ENCODE measurements around the gene SMIM44. TPM values are rescaled to one million over a fixed set of nuclear protein-coding genes. Genes with fewer than 3 reads are reported as not detected.
"Not testable (repeated sequence)": the region's sequence is repeated elsewhere in the genome, so short reads cannot be mapped to it uniquely, and the experiment has no call there.

The SMIM44 gene
- total RNA-seq, 1 donor from 2014 or later, result not detected

DNA sequence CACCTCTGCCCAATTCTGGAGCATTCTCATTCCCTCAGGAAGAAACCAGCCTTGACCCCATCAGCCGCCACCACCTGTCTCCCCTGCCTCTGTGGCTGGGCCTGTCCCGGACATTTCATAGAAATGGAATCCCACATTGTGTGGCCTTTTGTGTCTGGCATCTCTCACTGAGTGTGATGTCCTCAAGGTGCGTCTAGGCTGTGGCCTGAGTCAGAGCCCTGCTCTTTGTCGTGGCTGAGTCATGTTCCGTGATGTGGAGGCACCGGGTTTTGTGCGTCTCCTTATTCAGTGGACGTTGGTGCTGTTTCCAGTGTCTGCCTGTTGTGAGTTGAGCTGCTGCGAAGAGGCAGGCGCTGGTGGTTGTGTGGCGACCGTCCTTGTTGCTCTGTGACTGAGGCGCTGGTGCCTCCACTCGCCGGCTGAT lies 26.3 kb upstream of the SMIM44 start:
- H3K4me1 Mint-ChIP-seq, result peaks cover 35% of the 10 kb centered on the region
- Histone ChIP-seq H2AFZ (replicated peaks) (no peak overlapping the region), H3K4me2 (no peak overlapping the region), H3K4me1 (peaks cover 12% of the 10 kb centered on the region), H4K20me1 (ENCODE audit: low read depth) (peaks cover 81% of the 10 kb centered on the region), H3K9ac (no peak overlapping the region), H3K27ac (no peak overlapping the region), H3K27me3 (no peaks in the 10 kb centered on the region), H3F3A (ENCODE audit: low read depth) (peaks cover 8% of the 10 kb centered on the region), H3K9me3 (ENCODE audit: low read depth) (no peaks in the 10 kb centered on the region), H3K36me3 (no peaks in the 10 kb centered on the region), H3K4me3 (no peak overlapping the region), H3K79me2 (ENCODE audit: low read depth) (peaks cover 82% of the 10 kb centered on the region)
- H3K27ac Mint-ChIP-seq, result no peak overlapping the region
- peaks cover 8% of the 10 kb centered on the region for H3K27me3 Mint-ChIP-seq (ENCODE audit: insufficient read depth, low read depth)
- DNase-seq (ENCODE audit: low spot score), result no peak
- H3K9me3 Mint-ChIP-seq, result no peaks in the 10 kb centered on the region
- H3K36me3 Mint-ChIP-seq, result peaks cover 10% of the 10 kb centered on the region
- TF ChIP-seq EZH2 (IDR thresholded peaks at IDR 0.05), result no peak
- TF ChIP-seq EZH2phosphoT487 (IDR thresholded peaks at IDR 0.05), result no peak
- TF ChIP-seq, protein P1, sequence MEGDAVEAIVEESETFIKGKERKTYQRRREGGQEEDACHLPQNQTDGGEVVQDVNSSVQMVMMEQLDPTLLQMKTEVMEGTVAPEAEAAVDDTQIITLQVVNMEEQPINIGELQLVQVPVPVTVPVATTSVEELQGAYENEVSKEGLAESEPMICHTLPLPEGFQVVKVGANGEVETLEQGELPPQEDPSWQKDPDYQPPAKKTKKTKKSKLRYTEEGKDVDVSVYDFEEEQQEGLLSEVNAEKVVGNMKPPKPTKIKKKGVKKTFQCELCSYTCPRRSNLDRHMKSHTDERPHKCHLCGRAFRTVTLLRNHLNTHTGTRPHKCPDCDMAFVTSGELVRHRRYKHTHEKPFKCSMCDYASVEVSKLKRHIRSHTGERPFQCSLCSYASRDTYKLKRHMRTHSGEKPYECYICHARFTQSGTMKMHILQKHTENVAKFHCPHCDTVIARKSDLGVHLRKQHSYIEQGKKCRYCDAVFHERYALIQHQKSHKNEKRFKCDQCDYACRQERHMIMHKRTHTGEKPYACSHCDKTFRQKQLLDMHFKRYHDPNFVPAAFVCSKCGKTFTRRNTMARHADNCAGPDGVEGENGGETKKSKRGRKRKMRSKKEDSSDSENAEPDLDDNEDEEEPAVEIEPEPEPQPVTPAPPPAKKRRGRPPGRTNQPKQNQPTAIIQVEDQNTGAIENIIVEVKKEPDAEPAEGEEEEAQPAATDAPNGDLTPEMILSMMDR (IDR thresholded peaks at IDR 0.05), result no peak
- H3K4me3 Mint-ChIP-seq, result peak overlapping the region; percentile 19

GRCh38 chr19:3508771-3509535 lies 25.7 kb upstream of the SMIM44 start:
- H3K4me3 ChIP-seq, result no peak overlapping the region
- H3K27ac Mint-ChIP-seq, result no peak overlapping the region
- H3K27me3 Mint-ChIP-seq (ENCODE audit: insufficient read depth, low read depth), result peaks cover 9% of the 10 kb centered on the region
- no peaks in the 10 kb centered on the region for H3K9me3 ChIP-seq (ENCODE audit: low read depth)
- no peaks in the 10 kb centered on the region for H3K36me3 ChIP-seq
- TF ChIP-seq, protein P1 (IDR thresholded peaks at IDR 0.05), result no peak
- no peak for TF ChIP-seq EZH2 (IDR thresholded peaks at IDR 0.05)
- no peak for TF ChIP-seq EZH2phosphoT487 (IDR thresholded peaks at IDR 0.05)
- no peak for DNase-seq (ENCODE audit: low spot score)
- peaks cover 8% of the 10 kb centered on the region for H3F3A ChIP-seq (ENCODE audit: low read depth)
- H4K20me1 ChIP-seq (ENCODE audit: low read depth), result peaks cover 74% of the 10 kb centered on the region
- no peak overlapping the region for H3K4me2 ChIP-seq
- H3K27me3 ChIP-seq, result no peaks in the 10 kb centered on the region
- no peak overlapping the region for H3K27ac ChIP-seq
- peak overlapping the region; percentile 19 for H3K4me3 Mint-ChIP-seq
- peaks cover 12% of the 10 kb centered on the region for H3K4me1 ChIP-seq
- peaks cover 76% of the 10 kb centered on the region for H3K79me2 ChIP-seq (ENCODE audit: low read depth)
- peaks cover 35% of the 10 kb centered on the region for H3K4me1 Mint-ChIP-seq
- no peaks in the 10 kb centered on the region for H3K9me3 Mint-ChIP-seq
- H3K9ac ChIP-seq, result no peak overlapping the region
- H2AFZ ChIP-seq (replicated peaks), result no peak overlapping the region
- H3K36me3 Mint-ChIP-seq, result peaks cover 10% of the 10 kb centered on the region

DNA sequence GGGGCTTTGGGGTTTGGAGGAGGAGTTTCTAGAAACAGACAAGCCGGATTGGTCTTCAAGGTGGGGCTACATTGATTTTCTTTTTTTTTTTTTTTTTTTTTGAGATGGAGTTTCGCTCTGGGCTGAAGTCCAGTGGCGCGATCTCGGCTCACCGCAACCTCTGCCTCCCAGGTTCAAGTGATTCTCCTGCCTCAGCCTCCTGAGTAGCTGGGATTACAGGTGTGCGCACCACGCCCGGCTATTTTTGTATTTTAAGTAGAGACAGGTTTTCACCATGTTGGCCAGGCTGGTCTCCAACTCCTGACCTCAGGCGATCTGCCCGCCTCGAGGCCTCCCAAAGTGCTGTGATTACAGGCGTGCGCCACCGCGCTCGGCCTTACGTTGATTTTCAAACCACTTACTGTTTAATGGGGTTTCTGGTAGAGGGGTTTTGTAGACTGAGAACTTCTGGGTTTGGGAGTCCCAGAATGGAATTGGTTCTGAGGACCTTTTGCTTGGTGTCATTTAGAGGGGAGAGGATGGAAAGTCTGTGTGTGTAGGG lies 24.9 kb upstream of the SMIM44 start:
- H3K9me3 ChIP-seq (ENCODE audit: low read depth); H3K9ac ChIP-seq; H3F3A ChIP-seq (ENCODE audit: low read depth); H3K27ac Mint-ChIP-seq; H3K36me3 ChIP-seq; H3K27ac ChIP-seq; H2AFZ ChIP-seq (replicated peaks); DNase-seq (ENCODE audit: low spot score); H3K9me3 Mint-ChIP-seq; H3K27me3 Mint-ChIP-seq (ENCODE audit: insufficient read depth, low read depth); H3K27me3 ChIP-seq; H3K36me3 Mint-ChIP-seq: not testable (repeated sequence)
- H3K79me2 ChIP-seq (ENCODE audit: low read depth), result peaks cover 68% of the 10 kb centered on the region
- H3K4me1 Mint-ChIP-seq, result peaks cover 32% of the 10 kb centered on the region
- peak overlapping the region; percentile 95 for H3K4me3 Mint-ChIP-seq
- peaks cover 12% of the 10 kb centered on the region for H3K4me1 ChIP-seq
- peak overlapping the region; percentile 96 for H3K4me2 ChIP-seq
- H4K20me1 ChIP-seq (ENCODE audit: low read depth), result peaks cover 67% of the 10 kb centered on the region
- H3K4me3 ChIP-seq, result peak overlapping the region; percentile 99
